Measurements from ENCODE around the gene SNX24.
A peak's percentile ranks its signal among the peaks of the same experiment; 100 is the strongest.

Gene SNX24

GRCh38 chr5:122877518-122877917 is 32.1 kb downstream of the SNX24 start:
- H3K9ac ChIP-seq, result no peak overlapping the region; a peak in 1 of 22 replicates
- peak overlapping the region in 8 of 11 experiments; percentile 4 to 67 (median 56); a peak in 11 of 22 replicates for H3K4me2 ChIP-seq
- 0 out of 20 replicates have a peak overlapping the region, but pooled peaks of 1 of the 10 experiments have one; percentile 8 for H3K4me3 ChIP-seq
- peak overlapping the region in 1 of 11 experiments; percentile 28; a peak in 3 of 22 replicates for H3K27ac ChIP-seq
- peaks cover 0 to 55% (median 0%) of the 10 kb centered on the region in 11 experiments; a peak in 5 of 22 replicates for H4K20me1 ChIP-seq
- no peak for TF ChIP-seq Cebpa-rat (IDR thresholded peaks at IDR 0.05)
- peaks cover 0 to 16% (median 5%) of the 10 kb centered on the region in 11 experiments; a peak in 9 of 22 replicates for H3K9me3 ChIP-seq (replicated peaks in 1 of 11)
- peaks cover 0 to 14% (median 0%) of the 10 kb centered on the region in 11 experiments; a peak in 2 of 22 replicates for H3K36me3 ChIP-seq
- H3K4me1 ChIP-seq, result peaks cover 0 to 42% (median 8%) of the 10 kb centered on the region in 10 experiments; a peak in 14 of 20 replicates
- no peaks in the 10 kb centered on the region for H3K27me3 ChIP-seq

GRCh38 chr5:122879076-122879475 is 33.7 kb downstream of the SNX24 start:
- TF ChIP-seq Cebpa-rat (IDR thresholded peaks at IDR 0.05), result no peak

DNA sequence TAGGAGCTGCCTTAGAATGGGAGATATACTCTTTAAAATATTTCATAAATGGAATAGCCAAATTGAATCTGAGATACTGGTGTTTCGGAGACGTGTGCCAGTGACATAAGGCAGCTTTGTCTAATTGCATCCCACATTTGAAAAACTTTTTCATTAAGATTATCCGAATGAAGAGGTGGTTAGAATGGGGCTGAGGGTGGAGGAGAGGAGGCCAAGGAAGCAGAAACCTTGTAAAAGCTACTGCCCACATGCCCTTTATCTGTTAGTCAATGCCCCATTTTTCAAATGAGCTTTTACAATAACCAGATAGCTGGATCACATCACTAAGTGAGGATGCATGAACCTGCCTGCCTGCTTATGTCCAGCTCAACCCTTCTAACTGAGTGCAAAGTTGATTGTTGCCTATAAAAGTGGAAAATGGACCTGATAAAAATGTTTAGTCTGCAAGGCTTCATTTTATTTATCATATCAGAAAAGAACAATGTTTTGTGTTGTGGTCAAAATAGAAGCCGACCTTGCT is 34.8 kb downstream of the SNX24 start:
- Histone ChIP-seq H3K36me3 (peaks cover 0 to 17% (median 0%) of the 10 kb centered on the region in 11 experiments; a peak in 2 of 22 replicates), H4K20me1 (peaks cover 0 to 65% (median 0%) of the 10 kb centered on the region in 11 experiments; a peak in 5 of 22 replicates), H3K4me2 (no peak overlapping the region), H3K4me3 (no peak overlapping the region), H3K9me3 (replicated peaks in 1 of 11) (peaks cover 0 to 16% (median 5%) of the 10 kb centered on the region in 11 experiments; a peak in 9 of 22 replicates), H3K27me3 (no peaks in the 10 kb centered on the region), H3K9ac (no peak overlapping the region), H3K4me1 (peaks cover 0 to 38% (median 8%) of the 10 kb centered on the region in 10 experiments; a peak in 14 of 20 replicates), H3K27ac (no peak overlapping the region)
- TF ChIP-seq Cebpa-rat (IDR thresholded peaks at IDR 0.05), result no peak

More at GRCh38 chr5:122879076-122879475, 33.7 kb downstream of the SNX24 start:
- H3K27me3 ChIP-seq, result no peaks in the 10 kb centered on the region
- peaks cover 0 to 60% (median 0%) of the 10 kb centered on the region in 11 experiments; a peak in 5 of 22 replicates for H4K20me1 ChIP-seq
- no peak overlapping the region for H3K4me2 ChIP-seq
- H3K27ac ChIP-seq, result no peak overlapping the region
- H3K4me1 ChIP-seq, result peaks cover 0 to 36% (median 8%) of the 10 kb centered on the region in 10 experiments; a peak in 14 of 20 replicates
- no peak overlapping the region for H3K9ac ChIP-seq
- H3K36me3 ChIP-seq, result peaks cover 0 to 17% (median 0%) of the 10 kb centered on the region in 11 experiments; a peak in 2 of 22 replicates
- H3K9me3 ChIP-seq (replicated peaks in 1 of 11), result peaks cover 0 to 16% (median 5%) of the 10 kb centered on the region in 11 experiments; a peak in 9 of 22 replicates
- no peak overlapping the region for H3K4me3 ChIP-seq

DNA sequence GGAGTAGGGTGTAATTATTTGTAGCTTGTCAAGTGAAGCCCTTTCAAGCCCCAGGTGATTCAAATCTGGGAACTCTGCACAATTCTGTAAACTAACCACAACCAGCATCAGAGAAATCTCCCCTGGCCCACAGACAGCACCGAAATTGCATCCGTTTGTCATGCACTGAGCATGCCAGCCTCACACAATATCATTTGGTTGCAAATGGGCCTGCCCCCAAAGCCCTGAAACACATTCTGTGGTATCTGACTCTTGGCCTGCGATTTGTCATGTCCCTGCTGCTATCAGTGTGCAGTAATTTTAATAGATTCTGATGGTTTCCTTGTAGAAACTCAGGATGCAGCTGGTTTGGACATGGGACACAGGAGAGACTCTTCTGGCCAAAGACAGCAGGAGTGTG is 35.3 kb downstream of the SNX24 start:
- no peak overlapping the region for H3K27ac ChIP-seq
- H3K9me3 ChIP-seq (replicated peaks in 1 of 11), result peaks cover 0 to 16% (median 5%) of the 10 kb centered on the region in 11 experiments; a peak in 9 of 22 replicates
- no peak for TF ChIP-seq Cebpa-rat (IDR thresholded peaks at IDR 0.05)
- H3K4me2 ChIP-seq, result no peak overlapping the region
- H4K20me1 ChIP-seq, result peaks cover 0 to 66% (median 0%) of the 10 kb centered on the region in 11 experiments; a peak in 5 of 22 replicates
- peaks cover 0 to 20% (median 0%) of the 10 kb centered on the region in 11 experiments; a peak in 3 of 22 replicates for H3K36me3 ChIP-seq
- no peak overlapping the region for H3K9ac ChIP-seq
- no peak overlapping the region for H3K4me3 ChIP-seq
- peaks cover 0 to 40% (median 8%) of the 10 kb centered on the region in 10 experiments; a peak in 14 of 20 replicates for H3K4me1 ChIP-seq
- no peaks in the 10 kb centered on the region for H3K27me3 ChIP-seq

- Histone ChIP-seq H3K27me3 (no peaks in the 10 kb centered on the region), H3K9ac (no peak overlapping the region), H3K9me3 (replicated peaks in 1 of 11) (peaks cover 0 to 16% (median 6%) of the 10 kb centered on the region in 11 experiments; a peak in 10 of 22 replicates), H3K4me3 (no peak overlapping the region), H3K36me3 (peaks cover 0 to 32% (median 0%) of the 10 kb centered on the region in 11 experiments; a peak in 4 of 22 replicates), H3K4me1 (peaks cover 0 to 24% (median under 1%) of the 10 kb centered on the region in 10 experiments; a peak in 11 of 20 replicates), H4K20me1 (peaks cover 0 to 71% (median 0%) of the 10 kb centered on the region in 11 experiments; a peak in 5 of 22 replicates), H3K4me2 (no peak overlapping the region), H3K27ac (no peak overlapping the region)
- no peak for TF ChIP-seq Cebpa-rat (IDR thresholded peaks at IDR 0.05)
Observed at GRCh38 chr5:122882831-122883230, 37.4 kb downstream of the SNX24 start.

DNA sequence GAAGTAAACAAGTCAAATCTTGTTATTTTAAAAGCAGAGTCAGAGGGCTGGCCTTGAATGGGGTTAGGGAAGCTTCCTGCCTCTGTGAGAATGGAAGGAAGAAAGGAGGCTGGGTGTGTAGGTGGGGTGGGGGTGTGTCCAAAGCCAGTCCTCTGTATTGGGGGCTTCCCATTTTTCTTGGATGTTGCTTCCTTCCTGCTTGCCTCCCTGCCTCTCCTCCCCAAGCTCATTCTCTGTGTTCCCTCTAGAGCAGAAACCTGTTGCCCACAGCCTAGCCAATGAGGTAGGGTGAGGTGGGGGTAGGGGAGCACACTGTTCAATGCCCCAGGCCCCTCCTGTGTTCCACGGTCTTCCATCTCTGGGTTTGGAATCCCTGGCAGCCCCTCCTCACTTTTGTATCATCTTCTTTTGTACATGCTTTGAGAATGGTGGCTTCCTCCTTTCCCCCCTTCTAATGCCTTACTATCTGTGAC is 39.7 kb downstream of the SNX24 start:
- Histone ChIP-seq H3K4me1 (peaks cover 0 to 21% (median 0%) of the 10 kb centered on the region in 10 experiments; a peak in 4 of 20 replicates), H3K4me3 (no peak overlapping the region), H3K36me3 (peaks cover 0 to 31% (median 0%) of the 10 kb centered on the region in 11 experiments; a peak in 4 of 22 replicates), H3K27me3 (no peaks in the 10 kb centered on the region), H3K9me3 (replicated peaks in 1 of 11) (peaks cover 0 to 11% (median 7%) of the 10 kb centered on the region in 11 experiments; a peak in 3 of 22 replicates), H4K20me1 (peaks cover 0 to 76% (median 0%) of the 10 kb centered on the region in 11 experiments; a peak in 5 of 22 replicates), H3K4me2 (peak overlapping the region in 2 of 11 experiments; percentile 32 to 50; a peak in 3 of 22 replicates), H3K9ac (no peak overlapping the region), H3K27ac (no peak overlapping the region)
- TF ChIP-seq Cebpa-rat (IDR thresholded peaks at IDR 0.05), result no peak

DNA sequence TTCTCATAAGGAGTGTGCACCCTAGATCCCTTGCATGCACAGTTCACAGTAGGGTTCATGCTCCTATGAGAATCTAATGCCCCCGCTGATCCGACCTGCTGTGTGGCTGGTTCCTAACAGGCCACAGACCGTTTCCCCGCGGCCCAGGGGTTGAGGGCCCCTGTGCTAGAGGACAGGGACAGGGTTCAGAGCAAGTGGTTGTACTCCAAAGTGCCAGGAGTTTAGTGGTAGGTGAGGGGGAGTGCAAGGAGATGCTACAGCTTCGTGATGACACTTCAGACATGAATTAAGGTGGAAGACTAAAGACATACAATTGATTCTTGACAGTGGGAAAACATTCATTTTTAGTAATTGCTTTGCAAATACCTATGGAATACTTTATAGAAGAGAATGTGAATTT is 40.5 kb downstream of the SNX24 start:
- H3K4me1 ChIP-seq, result peaks cover 0 to 29% (median 2%) of the 10 kb centered on the region in 10 experiments; a peak in 7 of 20 replicates
- no peak for TF ChIP-seq Cebpa-rat (IDR thresholded peaks at IDR 0.05)

DNA sequence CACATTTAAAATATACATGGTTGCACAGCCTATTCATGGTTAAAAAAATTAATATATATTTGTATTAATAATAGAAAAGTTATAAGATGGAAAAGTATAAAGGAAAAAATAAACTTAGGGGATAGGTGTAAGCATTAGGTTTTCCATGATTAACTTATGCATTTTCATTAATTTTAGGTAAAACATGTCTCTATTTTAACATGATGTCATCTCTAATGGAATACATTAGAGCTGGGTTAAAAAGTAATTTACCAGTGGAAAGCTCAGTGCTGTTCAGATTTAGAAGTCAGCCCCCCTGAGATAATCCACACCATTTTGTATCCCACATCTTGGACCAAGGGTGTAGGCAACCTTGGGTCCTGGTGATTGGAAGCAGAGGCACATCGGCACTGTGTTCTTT is 49.7 kb downstream of the SNX24 start:
- H3K4me1 ChIP-seq, result peaks cover 0 to 20% (median 2%) of the 10 kb centered on the region in 10 experiments; a peak in 7 of 20 replicates
- no peak overlapping the region for H3K9ac ChIP-seq
- no peak for TF ChIP-seq Cebpa-rat (IDR thresholded peaks at IDR 0.05)

More for the DNA sequence above, 40.5 kb downstream of the SNX24 start:
- no peak overlapping the region for H3K9ac ChIP-seq
- peaks cover 0 to 76% (median 0%) of the 10 kb centered on the region in 11 experiments; a peak in 5 of 22 replicates for H4K20me1 ChIP-seq
- H3K9me3 ChIP-seq (replicated peaks in 1 of 11), result peaks cover 0 to 11% (median 7%) of the 10 kb centered on the region in 11 experiments; a peak in 3 of 22 replicates
- no peaks in the 10 kb centered on the region for H3K27me3 ChIP-seq
- peaks cover 0 to 30% (median 0%) of the 10 kb centered on the region in 11 experiments; a peak in 4 of 22 replicates for H3K36me3 ChIP-seq
- no peak overlapping the region for H3K27ac ChIP-seq
- no peak overlapping the region for H3K4me2 ChIP-seq
- no peak overlapping the region for H3K4me3 ChIP-seq

More for the DNA sequence above, 49.7 kb downstream of the SNX24 start:
- peaks cover 0 to 89% (median 0%) of the 10 kb centered on the region in 11 experiments; a peak in 4 of 22 replicates for H4K20me1 ChIP-seq
- H3K27me3 ChIP-seq, result no peaks in the 10 kb centered on the region
- H3K4me2 ChIP-seq, result no peak overlapping the region
- H3K4me3 ChIP-seq, result no peak overlapping the region
- H3K9me3 ChIP-seq (replicated peaks in 1 of 11), result no peaks in the 10 kb centered on the region
- no peak overlapping the region for H3K27ac ChIP-seq
- peaks cover 0 to 17% (median 0%) of the 10 kb centered on the region in 11 experiments; a peak in 3 of 22 replicates for H3K36me3 ChIP-seq
